Right forelimb (tissue), 1 donor: ENCODE results near the gene SCARB1.

Source experiments
- DNase-seq: peaks from one replicate; pipeline ENCODE4 v3.0.0-alpha.2; 2018

SCARB1 gene

DNA sequence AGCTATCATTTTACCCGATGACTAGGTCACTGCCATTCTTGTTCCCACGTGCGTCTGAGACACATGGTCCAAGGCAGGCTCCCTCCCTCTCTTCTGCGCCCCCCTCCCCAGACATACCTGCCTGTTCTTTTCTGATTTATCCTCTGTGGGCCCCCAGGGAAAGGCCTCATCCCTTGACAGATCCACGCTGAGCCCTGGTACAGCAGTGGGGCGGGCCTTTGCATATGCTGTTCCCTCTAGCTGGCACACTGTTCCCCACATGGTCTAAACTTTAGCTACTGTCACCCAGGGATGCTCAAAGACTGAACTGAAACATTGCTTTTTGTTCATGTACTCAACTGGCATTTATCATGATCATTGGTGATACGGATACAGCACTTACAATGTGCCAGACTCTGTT is 122.5 kb downstream of the SCARB1 start:
- no peak for DNase-seq

- no peak for DNase-seq
Observed at GRCh38 chr12:124740691-124741137, 123.0 kb downstream of the SCARB1 start.

- DNase-seq = no peak
Observed at GRCh38 chr12:124739953-124740561, 123.6 kb downstream of the SCARB1 start.

DNA sequence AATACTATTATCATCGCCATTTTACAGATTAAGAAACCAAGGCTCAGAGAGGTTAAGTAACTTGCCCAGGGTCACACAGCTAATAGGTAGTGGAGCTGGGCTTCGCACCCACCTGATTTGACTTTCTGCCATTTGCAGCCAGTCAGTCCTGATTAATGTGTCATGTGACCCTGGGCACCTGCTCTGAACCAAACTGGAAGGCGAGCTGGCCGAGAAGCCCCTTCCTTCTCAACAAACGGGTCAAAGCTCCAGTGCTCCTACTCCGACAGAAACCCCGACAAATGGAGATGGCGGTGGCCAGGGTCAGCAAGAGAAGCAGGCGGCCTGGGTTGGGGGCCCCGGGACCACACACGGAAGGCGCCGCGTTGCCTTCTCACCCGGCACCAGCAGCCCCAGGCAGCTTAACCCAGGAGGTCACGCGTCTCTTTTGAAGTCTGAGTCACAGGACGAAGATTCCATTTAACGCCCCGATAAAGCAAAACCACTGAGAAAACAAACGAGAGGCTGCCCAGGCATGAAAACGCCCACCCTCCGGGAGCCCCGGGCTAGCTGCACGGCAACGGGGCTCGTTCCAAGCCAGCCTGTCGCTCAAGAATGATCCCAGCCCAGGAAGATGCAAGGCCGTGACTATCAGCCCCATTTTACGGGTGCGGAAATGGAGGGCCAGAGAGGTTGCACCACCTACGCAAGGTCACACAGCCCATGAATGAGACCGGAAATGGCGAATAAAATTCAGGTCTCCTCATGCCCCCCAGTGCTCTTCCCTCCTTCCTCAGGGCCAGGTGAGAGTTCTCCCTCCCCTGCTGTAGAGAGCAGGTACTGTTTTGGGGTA is 124.8 kb downstream of the SCARB1 start:
- DNase-seq = no peak

DNA sequence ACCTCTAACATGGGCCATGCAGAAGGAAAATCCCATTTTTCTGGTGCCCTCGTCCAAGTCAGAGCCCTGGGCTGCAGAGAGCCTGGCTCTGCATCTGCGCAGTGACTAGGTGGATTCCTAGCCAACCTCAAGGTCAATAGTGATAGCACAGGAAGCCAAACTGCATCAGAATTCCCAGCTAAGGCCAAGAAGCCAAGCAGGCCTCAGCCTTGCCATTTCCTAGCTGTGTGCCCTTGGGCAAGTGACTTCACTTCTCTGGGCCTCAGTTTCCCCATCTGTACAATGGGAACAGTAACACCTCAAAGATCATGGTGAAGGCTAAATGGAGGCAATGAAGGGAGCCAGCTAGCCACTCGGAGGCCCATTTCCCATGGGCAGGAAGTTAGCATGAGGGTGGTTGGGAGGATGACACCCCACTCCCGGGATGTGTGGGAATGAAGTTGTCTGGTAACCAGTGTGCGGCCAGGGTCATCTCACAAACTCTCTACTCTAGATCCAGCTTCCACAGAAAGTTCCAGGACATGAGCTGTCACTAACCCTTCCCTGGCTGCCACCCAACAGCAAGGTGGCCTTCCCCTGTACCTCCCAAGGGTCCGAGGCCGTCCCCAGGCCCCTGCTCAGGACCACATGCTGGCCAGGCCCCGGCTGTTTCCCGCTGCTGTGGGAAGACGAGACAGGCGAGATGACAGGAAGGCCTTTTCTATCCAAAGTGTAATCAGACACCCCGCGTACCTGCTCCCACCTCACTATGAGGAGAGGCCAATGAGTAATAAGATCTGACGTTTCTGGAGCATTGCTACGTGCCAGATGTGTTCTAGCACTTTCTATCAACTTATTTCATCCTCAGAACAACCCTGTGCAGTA is 125.7 kb downstream of the SCARB1 start:
- DNase-seq = no peak

- DNase-seq = no peak
Observed at GRCh38 chr12:124737040-124737419, 126.6 kb downstream of the SCARB1 start.

GRCh38 chr12:124736115-124737039 is 127.3 kb downstream of the SCARB1 start:
- no peak for DNase-seq

DNA sequence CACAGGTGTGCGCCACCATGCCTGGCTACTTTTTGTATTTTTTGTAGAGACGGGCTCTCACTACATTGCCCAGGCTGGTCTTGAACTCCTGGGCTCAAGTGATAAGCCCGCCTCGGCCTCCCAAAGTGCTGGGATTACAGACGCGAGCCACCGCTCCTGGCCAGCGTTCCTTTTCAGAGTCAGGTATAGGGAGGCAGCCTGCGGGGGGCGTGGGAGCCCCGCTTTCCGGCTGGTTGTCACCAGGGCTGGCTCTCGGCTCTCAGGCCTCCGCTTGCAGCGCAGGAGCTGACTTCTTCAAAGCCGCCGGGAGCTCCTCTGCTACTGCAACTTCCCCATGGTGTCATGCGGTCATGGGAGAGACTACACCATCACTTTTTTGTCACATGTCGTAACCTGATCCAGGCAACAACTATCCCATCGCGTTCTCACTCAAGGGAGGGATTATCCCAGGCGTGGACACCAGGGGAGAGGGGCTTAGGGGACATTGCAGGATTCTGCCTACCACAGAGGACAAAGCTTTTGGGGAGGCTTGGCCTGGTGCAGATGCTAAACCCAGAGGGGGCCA is 129.4 kb downstream of the SCARB1 start:
- no peak for DNase-seq

DNA sequence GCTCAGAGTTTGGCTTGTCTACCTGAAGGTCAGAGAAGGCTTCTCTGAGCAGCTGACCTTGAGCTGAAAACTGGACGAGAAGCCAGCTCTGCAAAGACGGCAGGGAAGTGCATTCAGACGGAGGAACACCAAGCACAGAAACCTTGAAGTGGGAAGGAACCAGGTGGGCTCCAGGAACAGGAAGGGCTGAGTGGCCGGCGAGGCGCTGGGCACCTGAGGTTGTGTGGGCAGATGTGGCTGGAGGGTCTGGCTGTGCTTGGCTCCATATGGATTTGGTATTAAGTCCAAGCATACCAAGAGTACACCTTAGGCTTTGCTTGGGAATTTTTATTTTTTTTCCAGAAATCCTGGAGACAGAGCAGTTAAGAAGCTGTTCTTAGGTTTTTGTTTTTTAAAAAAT is 130.6 kb downstream of the SCARB1 start:
- no peak for DNase-seq

GRCh38 chr12:124732275-124733075 is 131.2 kb downstream of the SCARB1 start:
- no peak for DNase-seq

GRCh38 chr12:124731869-124732268 is 131.8 kb downstream of the SCARB1 start:
- no peak for DNase-seq

DNA sequence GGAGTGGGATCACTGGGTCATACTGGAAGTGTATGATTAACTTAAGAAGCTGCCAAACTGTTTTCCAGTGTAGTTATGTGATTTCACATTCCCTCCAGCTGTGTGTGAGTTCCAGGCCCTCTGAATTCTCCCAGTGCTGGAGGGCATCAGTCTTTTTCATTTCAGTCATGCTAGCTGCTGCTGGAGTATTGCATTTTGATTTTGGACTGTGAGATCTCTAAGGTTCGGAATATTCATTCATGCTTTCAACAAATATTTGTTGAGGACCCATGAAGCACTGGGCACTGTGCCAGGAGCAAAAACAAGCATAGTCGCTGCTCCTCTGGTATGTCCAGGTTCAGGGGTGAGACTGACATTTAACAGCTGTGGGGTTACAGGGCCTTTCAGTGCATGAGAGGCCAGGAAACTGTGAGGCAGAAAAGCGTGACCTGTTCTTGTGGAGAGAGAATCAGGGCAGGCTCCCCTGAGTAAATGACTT is 133.2 kb downstream of the SCARB1 start:
- no peak for DNase-seq

DNA sequence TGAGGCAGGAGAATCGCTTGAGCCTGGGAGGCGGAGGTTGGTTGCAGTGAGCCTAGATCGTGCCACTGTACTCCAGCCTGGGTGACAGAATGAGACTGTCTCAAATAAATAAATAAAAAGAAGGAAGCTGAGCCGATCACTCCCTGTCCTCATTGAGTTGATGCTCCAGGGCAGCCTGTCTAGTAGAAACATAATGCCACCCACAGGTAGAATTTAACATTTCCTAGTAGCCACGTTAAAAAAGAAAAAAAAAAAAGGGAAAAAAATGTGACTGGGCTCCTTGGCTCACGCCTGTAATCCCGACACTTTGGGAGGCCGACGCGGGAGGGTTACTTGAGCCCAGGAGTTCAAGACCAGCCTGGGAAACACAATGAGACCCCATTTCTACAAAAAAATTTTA is 135.7 kb downstream of the SCARB1 start:
- no peak for DNase-seq

DNA sequence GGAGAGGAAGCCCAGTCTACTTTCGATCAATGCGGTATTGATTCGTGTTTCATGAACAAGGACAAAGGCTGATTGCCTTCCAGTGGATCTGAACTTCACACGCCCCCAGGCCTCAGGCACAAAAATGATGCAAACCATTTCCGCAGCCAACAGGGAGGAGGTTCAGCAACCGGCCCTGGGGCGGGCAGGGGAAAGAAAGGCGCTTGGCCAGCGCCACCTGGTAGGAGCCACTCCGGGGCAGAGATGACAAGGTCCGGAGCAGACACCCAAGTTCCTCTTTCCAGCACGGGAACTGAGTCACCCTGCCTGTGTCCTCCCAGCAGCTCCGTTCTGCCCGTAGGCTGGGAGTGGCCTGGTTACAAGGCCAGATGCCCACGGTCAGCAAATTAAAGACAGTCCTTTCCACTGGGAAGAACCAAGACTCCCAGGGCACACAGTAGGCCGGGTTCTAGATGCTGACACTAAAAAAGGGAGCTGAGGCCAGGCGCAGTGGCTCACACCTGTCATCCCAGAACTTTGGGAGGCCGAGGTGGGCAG is 136.3 kb downstream of the SCARB1 start:
- DNase-seq = no peak
